B cell (primary cell): Measurements from ENCODE around the gene RIPK1.

Experiments used
- CTCF ChIP-seq: fragments of 200-600 bp; IDR thresholded peaks from one replicate; pipeline ENCODE4 v1.8.0; 2022; ENCODE audit warnings: antibody characterized with exemption, mild to moderate bottlenecking
- EZH2 ChIP-seq: IDR thresholded peaks from 2 replicates; pipeline ENCODE4 v1.6.1; 2012; ENCODE audit warnings: borderline replicate concordance, low read depth, mild to moderate bottlenecking, moderate library complexity, low read length; ENCODE audit not compliant: insufficient read depth, poor library complexity, severe bottlenecking

DNA sequence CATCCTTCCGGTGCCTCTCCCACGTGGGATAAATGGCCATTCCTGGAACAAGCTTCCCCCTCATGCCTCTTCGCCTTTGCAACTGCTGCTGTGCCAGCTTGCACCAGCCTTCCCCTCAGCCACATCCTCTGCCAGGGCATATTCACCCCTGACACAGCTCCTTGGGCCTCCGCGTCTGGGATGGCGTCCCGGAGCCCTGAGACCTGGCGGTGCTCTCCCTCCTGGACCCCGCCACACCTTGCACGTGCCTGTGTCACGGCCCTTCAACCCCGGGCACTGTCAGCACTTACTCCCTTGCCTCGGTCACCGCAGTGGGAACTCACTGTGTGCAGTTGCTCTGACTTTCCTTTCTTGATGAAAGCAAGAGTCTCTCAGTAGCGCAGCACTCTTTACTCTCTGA is 63.4 kb downstream of the RIPK1 start:
- TF ChIP-seq CTCF (no peak), EZH2 (no peak)
